C4-2B (cell line): ENCODE data around the gene BRIX1.

Source experiments
- CTCF ChIP-seq: fragments of 450-650 bp; conservative IDR thresholded peaks from 2 replicates; pipeline ENCODE4 v1.5.1; 2017; ENCODE audit warnings: mild to moderate bottlenecking
- ZFX ChIP-seq: fragments of 450-650 bp; IDR thresholded peaks from 2 replicates; pipeline ENCODE4 v1.6.1; 2017

DNA sequence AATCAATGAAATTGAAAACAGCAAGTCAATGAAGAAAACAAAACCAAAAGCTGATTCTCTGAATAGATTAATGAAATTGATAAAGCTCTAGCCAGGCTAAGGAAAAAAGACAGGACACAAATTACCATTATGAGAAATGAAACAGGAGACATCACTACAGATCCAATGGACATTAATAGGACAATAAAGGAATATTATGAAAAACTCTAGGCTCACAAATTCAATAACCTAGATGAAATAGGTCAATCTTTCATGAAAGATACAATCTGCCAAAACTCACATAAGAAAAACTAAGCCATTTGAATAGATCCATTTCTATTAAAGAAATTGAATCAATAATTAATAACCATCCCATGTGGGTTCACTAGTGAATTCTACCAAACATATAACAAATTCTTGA is 39.2 kb upstream of the BRIX1 start:
- TF ChIP-seq CTCF (no peak), ZFX (no peak)
